IPS-18a (cell line): ENCODE results near the gene KDM4C.

Experiments used
- H3K27ac ChIP-seq: one replicate; pipeline ENCODE4 v1.5.1; 2013; ENCODE audit warnings: low read length
- H3K27me3 ChIP-seq: one replicate; pipeline ENCODE4 v1.6.1; 2013; ENCODE audit warnings: mild to moderate bottlenecking, low read length; ENCODE audit not compliant: control insufficient read depth, insufficient read depth
- H3K36me3 ChIP-seq: one replicate; pipeline ENCODE4 v1.6.1; 2013; ENCODE audit warnings: low read depth, low read length; ENCODE audit not compliant: control insufficient read depth
- H3K4me1 ChIP-seq: one replicate; pipeline ENCODE4 v1.6.1; 2013; ENCODE audit warnings: low read depth, low read length; ENCODE audit not compliant: control insufficient read depth
- H3K4me3 ChIP-seq: one replicate; pipeline ENCODE4 v1.5.1; 2013; ENCODE audit warnings: low read length
- H3K9ac ChIP-seq: one replicate; pipeline ENCODE4 v1.6.1; 2013; ENCODE audit warnings: mild to moderate bottlenecking, low read length, moderate library complexity
- H3K9me3 ChIP-seq: one replicate; pipeline ENCODE4 v1.6.1; 2013; ENCODE audit warnings: low read depth, low read length; ENCODE audit not compliant: control insufficient read depth

Gene KDM4C

GRCh38 chr9:7094052-7094451 is 336.3 kb downstream of the KDM4C start:
- Histone ChIP-seq H3K9ac (no peak overlapping the region), H3K4me1 (no peaks in the 10 kb centered on the region), H3K9me3 (no peaks in the 10 kb centered on the region), H3K4me3 (no peak overlapping the region), H3K36me3 (no peaks in the 10 kb centered on the region), H3K27me3 (no peaks in the 10 kb centered on the region), H3K27ac (no peak overlapping the region)

GRCh38 chr9:7094576-7094975 is 336.8 kb downstream of the KDM4C start:
- Histone ChIP-seq H3K4me1 (no peaks in the 10 kb centered on the region), H3K9ac (no peak overlapping the region), H3K9me3 (peaks cover 3% of the 10 kb centered on the region), H3K27ac (no peak overlapping the region), H3K27me3 (no peaks in the 10 kb centered on the region), H3K4me3 (no peak overlapping the region), H3K36me3 (no peaks in the 10 kb centered on the region)

DNA sequence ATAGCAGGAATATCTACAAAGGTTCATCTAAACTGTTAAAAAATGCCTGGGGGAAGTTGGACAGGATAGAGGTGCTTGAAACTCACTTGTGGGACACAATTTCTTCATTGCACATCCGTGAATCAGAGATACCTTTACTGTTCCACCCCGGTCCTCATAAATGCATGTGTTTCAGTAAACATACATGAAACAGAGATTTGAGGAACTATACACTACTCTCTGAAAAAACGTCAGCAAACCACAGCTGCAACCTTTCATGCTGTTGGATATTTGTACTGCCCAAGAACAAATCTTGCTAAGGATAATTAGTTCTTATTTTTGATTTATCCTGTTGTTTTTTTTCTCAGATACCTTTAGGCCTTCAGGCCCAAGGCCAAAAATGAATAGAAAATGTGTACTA is 337.3 kb downstream of the KDM4C start:
- no peaks in the 10 kb centered on the region for H3K27me3 ChIP-seq
- no peaks in the 10 kb centered on the region for H3K36me3 ChIP-seq
- no peak overlapping the region for H3K4me3 ChIP-seq
- no peak overlapping the region for H3K27ac ChIP-seq
- no peaks in the 10 kb centered on the region for H3K4me1 ChIP-seq
- H3K9ac ChIP-seq = no peak overlapping the region
- H3K9me3 ChIP-seq = peaks cover 3% of the 10 kb centered on the region

- H3K4me3 ChIP-seq = no peak overlapping the region
- no peak overlapping the region for H3K27ac ChIP-seq
Measured at GRCh38 chr9:7097040-7097715, 339.4 kb downstream of the KDM4C start.

DNA sequence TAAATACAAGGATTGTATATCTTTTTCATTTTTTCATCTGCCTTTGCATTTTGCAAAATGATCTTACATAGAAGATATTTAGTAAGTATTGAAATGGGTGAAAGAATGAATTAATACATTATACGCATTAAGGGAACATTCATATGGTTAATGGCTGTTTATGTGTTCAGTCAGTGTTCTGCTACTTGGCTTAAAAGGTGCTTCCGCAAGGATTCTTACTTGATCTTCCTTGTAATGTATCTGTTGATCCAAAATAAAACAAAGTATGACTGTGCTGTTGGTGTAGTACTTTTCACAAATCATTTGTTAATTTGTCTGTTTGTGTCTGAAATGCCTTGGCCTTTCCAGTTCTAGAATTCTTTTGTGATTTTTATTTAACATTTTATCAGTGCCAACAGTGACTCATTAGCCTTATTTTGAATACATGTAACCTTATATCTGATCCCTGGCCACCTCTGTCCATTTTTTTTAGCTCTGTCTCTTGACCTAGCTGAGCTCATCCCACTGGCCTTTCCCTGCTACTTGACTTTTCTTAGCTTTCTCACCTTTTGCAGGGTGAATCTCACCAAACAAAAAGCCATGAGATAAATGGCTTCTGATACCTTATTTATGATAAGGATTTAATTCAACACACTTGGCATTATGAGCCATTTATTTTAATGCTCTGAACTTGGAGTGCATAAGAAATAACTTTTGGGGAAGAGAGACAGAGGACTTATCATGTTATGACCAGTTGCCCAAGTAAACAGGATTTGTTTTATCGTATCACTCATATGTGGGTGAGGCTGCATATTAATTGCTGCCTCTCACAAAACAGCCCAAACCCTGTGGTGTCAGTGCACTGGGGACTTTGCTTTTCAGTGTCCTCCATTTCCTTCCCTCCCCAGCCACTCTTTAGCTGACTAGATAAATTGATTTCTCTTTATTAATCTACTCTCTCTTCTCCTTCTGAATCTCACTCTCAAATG is 340.3 kb downstream of the KDM4C start:
- no peak overlapping the region for H3K9ac ChIP-seq
- H3K36me3 ChIP-seq = no peaks in the 10 kb centered on the region
- H3K4me1 ChIP-seq = peaks cover 2% of the 10 kb centered on the region
- no peak overlapping the region for H3K27ac ChIP-seq
- peaks cover 3% of the 10 kb centered on the region for H3K9me3 ChIP-seq
- H3K4me3 ChIP-seq = no peak overlapping the region
- H3K27me3 ChIP-seq = no peaks in the 10 kb centered on the region

More at GRCh38 chr9:7097040-7097715, 339.4 kb downstream of the KDM4C start:
- Histone ChIP-seq H3K4me1 (no peaks in the 10 kb centered on the region), H3K27me3 (no peaks in the 10 kb centered on the region), H3K36me3 (no peaks in the 10 kb centered on the region), H3K9ac (no peak overlapping the region), H3K9me3 (peaks cover 3% of the 10 kb centered on the region)

- H3K9me3 ChIP-seq = peaks cover 3% of the 10 kb centered on the region
- H3K4me3 ChIP-seq = no peak overlapping the region
- H3K9ac ChIP-seq = no peak overlapping the region
- no peak overlapping the region for H3K27ac ChIP-seq
- no peaks in the 10 kb centered on the region for H3K36me3 ChIP-seq
- H3K27me3 ChIP-seq = no peaks in the 10 kb centered on the region
- H3K4me1 ChIP-seq = peaks cover 7% of the 10 kb centered on the region
Measured at GRCh38 chr9:7103367-7103766, 345.6 kb downstream of the KDM4C start.

- no peaks in the 10 kb centered on the region for H3K36me3 ChIP-seq
- no peak overlapping the region for H3K4me3 ChIP-seq
- peaks cover 3% of the 10 kb centered on the region for H3K9me3 ChIP-seq
- no peak overlapping the region for H3K27ac ChIP-seq
- peaks cover 7% of the 10 kb centered on the region for H3K4me1 ChIP-seq
- no peaks in the 10 kb centered on the region for H3K27me3 ChIP-seq
- no peak overlapping the region for H3K9ac ChIP-seq
Measured at GRCh38 chr9:7103771-7104170, 346.0 kb downstream of the KDM4C start.

DNA sequence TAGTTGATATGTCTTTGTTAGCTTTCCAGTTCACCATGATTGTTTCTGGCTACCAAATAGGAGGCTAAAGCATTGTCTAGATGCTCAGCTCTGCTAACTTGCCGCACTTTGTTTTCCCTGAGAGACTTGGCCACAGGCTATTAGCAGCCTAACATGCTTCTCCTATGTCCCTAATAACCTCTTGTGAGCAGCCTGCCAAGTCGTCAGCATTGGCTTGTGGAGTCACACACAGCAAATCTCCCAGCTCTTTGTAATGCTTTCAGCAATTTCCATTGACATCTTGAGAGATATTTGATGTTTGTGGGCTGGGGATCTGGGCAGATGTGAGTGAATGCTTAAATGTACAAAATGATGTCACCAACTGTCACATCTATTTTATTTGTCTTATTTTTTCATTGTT is 346.9 kb downstream of the KDM4C start:
- Histone ChIP-seq H3K4me3 (no peak overlapping the region), H3K36me3 (no peaks in the 10 kb centered on the region), H3K4me1 (peaks cover 7% of the 10 kb centered on the region), H3K9me3 (peaks cover under 1% of the 10 kb centered on the region), H3K27me3 (no peaks in the 10 kb centered on the region), H3K27ac (no peak overlapping the region), H3K9ac (no peak overlapping the region)

DNA sequence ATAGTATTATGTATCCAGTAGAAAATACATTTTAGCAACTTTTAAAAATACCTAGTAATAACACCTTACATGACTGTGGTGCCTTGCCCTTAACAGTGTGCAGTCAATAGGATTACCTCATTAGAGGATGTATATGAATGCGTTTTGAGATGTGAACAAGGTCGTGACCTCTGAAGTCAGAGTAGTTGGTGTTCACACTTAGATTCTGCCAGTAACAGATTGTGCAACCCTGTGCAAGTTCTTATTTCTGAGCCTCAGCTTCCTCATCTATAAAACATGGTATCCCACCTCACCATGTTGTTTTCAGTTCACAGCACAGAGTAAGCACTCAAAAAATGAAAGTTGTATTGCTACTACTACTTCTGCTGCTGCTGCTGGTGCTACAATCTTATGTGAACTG is 347.3 kb downstream of the KDM4C start:
- H3K9me3 ChIP-seq = no peaks in the 10 kb centered on the region
- no peak overlapping the region for H3K27ac ChIP-seq
- H3K9ac ChIP-seq = no peak overlapping the region
- H3K36me3 ChIP-seq = no peaks in the 10 kb centered on the region
- H3K27me3 ChIP-seq = no peaks in the 10 kb centered on the region
- H3K4me1 ChIP-seq = peaks cover 7% of the 10 kb centered on the region
- no peak overlapping the region for H3K4me3 ChIP-seq

- Histone ChIP-seq H3K9ac (no peak overlapping the region), H3K27ac (no peak overlapping the region), H3K9me3 (no peaks in the 10 kb centered on the region), H3K4me1 (no peaks in the 10 kb centered on the region), H3K36me3 (no peaks in the 10 kb centered on the region), H3K4me3 (no peak overlapping the region), H3K27me3 (no peaks in the 10 kb centered on the region)
Measured at GRCh38 chr9:7108936-7109335, 351.2 kb downstream of the KDM4C start.

DNA sequence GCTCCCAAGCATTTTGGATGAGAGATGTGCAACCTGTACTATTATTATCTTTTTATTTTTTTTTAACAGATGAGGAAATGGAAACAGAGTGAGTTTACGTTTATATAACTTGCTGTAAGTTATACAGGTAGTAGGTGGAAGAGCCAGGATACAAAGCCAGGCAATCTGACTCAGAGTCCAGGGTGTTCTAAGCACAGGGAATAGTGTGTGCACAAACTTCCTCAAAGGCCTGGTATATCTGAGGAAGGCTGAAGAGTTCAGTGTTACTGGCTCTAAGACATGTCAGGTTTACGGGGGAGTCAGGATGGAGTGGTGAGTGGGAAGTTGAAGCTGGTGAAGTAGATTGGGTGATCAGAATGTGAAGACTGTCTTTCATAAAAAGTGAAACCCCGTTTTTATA is 353.6 kb downstream of the KDM4C start:
- H3K4me1 ChIP-seq = no peaks in the 10 kb centered on the region

More for the DNA sequence above, 353.6 kb downstream of the KDM4C start:
- no peak overlapping the region for H3K4me3 ChIP-seq
- H3K27me3 ChIP-seq = no peaks in the 10 kb centered on the region
- no peaks in the 10 kb centered on the region for H3K36me3 ChIP-seq
- no peak overlapping the region for H3K9ac ChIP-seq
- H3K27ac ChIP-seq = no peak overlapping the region
- no peaks in the 10 kb centered on the region for H3K9me3 ChIP-seq
